ENCODE data around the gene EXD3. TPM values are rescaled to one million over a fixed set of nuclear protein-coding genes. Genes with fewer than 3 reads are reported as not detected.
A peak's percentile ranks its signal among the peaks of the same experiment; 100 is the strongest.

The EXD3 gene
- total RNA-seq, 1 donor from 2014 or later, result 10.8 TPM

GRCh38 chr9:137298401-137299202, 124.4 kb downstream of the EXD3 start:
- no peak overlapping the region for H3K4me3 ChIP-seq (ENCODE audit: low read depth, low read length)
- no peak for TF ChIP-seq CTCF (IDR thresholded peaks at IDR 0.05; ENCODE audit: insufficient read depth, low read length, severe bottlenecking)
- no peaks in the 10 kb centered on the region for H3K36me3 ChIP-seq (ENCODE audit: control insufficient read depth, insufficient read depth, low read length)
- DNase-seq (ENCODE audit: low read depth) (no peak), FAIRE-seq (no peak)
- no peaks in the 10 kb centered on the region for H3K27me3 ChIP-seq (ENCODE audit: control insufficient read depth, insufficient read depth, low read length)

GRCh38 chr9:137297966-137298365, 125.0 kb downstream of the EXD3 start:
- no peak overlapping the region for H3K4me3 ChIP-seq (ENCODE audit: low read depth, low read length)
- DNase-seq (ENCODE audit: low read depth) (no peak), FAIRE-seq (no peak)
- TF ChIP-seq CTCF (IDR thresholded peaks at IDR 0.05; ENCODE audit: insufficient read depth, low read length, severe bottlenecking), result no peak
- H3K36me3 ChIP-seq (ENCODE audit: control insufficient read depth, insufficient read depth, low read length), result no peaks in the 10 kb centered on the region
- H3K27me3 ChIP-seq (ENCODE audit: control insufficient read depth, insufficient read depth, low read length), result no peaks in the 10 kb centered on the region

GRCh38 chr9:137296670-137297664, 126.0 kb downstream of the EXD3 start:
- DNase-seq (ENCODE audit: low read depth) (no peak), FAIRE-seq (no peak)
- Histone ChIP-seq H3K36me3 (ENCODE audit: control insufficient read depth, insufficient read depth, low read length) (no peaks in the 10 kb centered on the region), H3K4me3 (ENCODE audit: low read depth, low read length) (no peak overlapping the region), H3K27me3 (ENCODE audit: control insufficient read depth, insufficient read depth, low read length) (no peaks in the 10 kb centered on the region)
- TF ChIP-seq CTCF (IDR thresholded peaks at IDR 0.05; ENCODE audit: insufficient read depth, low read length, severe bottlenecking), result no peak

GRCh38 chr9:137295849-137296669, 126.9 kb downstream of the EXD3 start:
- Histone ChIP-seq H3K36me3 (ENCODE audit: control insufficient read depth, insufficient read depth, low read length) (no peaks in the 10 kb centered on the region), H3K27me3 (ENCODE audit: control insufficient read depth, insufficient read depth, low read length) (no peaks in the 10 kb centered on the region), H3K4me3 (ENCODE audit: low read depth, low read length) (peak overlapping the region; percentile 21)
- DNase-seq (ENCODE audit: low read depth), result no peak
- no peak for FAIRE-seq
- TF ChIP-seq CTCF (IDR thresholded peaks at IDR 0.05; ENCODE audit: insufficient read depth, low read length, severe bottlenecking), result no peak

- peak overlapping the region; percentile 21 for H3K4me3 ChIP-seq (ENCODE audit: low read depth, low read length)
- no peaks in the 10 kb centered on the region for H3K27me3 ChIP-seq (ENCODE audit: control insufficient read depth, insufficient read depth, low read length)
- FAIRE-seq, result no peak
Measured at GRCh38 chr9:137295238-137295811, 127.6 kb downstream of the EXD3 start.

More at GRCh38 chr9:137295238-137295811, 127.6 kb downstream of the EXD3 start:
- peak; percentile 36 for TF ChIP-seq CTCF (IDR thresholded peaks at IDR 0.05; ENCODE audit: insufficient read depth, low read length, severe bottlenecking)
- H3K36me3 ChIP-seq (ENCODE audit: control insufficient read depth, insufficient read depth, low read length), result no peaks in the 10 kb centered on the region
- no peak for DNase-seq (ENCODE audit: low read depth)

All from bronchial epithelial cell (primary cell).